Midbrain (tissue), 1 donor: ENCODE data around the gene NOS1AP.

ENCODE experiments used
- DNase-seq: peaks from one replicate; lab custom pipeline; 2025; lab: John Stamatoyannopoulos, UW

NOS1AP gene

DNA sequence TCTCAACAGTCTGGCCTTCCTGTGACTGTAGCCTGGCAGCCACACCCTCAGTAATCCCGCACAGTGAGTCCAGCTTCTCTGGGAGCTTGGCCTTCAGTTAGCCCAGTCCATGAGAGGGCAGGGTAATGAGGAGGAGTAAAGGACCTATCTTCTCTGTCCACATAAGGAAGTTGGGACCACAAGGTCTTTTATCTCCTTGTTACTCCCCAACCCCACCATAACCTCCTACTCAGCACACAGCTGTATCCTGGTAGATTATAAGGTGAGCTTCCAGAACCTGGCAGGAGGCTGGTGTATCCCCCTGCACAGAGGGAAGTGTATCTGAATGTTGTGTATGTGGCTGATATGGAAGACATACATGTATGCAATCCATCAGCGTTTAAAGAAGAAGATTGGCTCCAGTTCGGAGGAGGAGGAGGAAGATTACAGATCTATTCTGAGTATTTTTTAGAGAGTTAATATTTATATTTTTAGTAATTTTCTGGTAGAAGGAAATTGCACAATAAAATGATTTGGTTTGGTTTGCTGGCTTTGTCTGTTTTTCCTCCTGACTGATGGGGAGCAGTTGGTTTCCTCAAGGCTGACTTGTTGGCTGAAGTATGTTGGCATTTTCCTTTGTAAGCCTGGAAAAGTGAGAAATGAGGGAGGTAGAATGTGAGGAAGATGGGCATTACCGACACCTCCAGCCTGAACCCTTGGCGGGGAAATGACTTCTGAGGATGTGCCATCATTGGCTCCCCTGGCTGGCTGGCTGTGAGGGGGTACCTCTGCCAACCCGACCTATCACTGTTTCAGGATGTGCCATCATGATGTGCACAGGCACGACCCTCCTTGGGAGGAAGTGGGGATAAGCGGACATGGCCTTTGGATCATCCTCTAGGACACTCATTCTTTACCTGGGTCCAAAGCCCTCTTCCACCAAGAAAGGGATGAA lies 317.1 kb downstream of the NOS1AP start:
- no peak for DNase-seq

DNA sequence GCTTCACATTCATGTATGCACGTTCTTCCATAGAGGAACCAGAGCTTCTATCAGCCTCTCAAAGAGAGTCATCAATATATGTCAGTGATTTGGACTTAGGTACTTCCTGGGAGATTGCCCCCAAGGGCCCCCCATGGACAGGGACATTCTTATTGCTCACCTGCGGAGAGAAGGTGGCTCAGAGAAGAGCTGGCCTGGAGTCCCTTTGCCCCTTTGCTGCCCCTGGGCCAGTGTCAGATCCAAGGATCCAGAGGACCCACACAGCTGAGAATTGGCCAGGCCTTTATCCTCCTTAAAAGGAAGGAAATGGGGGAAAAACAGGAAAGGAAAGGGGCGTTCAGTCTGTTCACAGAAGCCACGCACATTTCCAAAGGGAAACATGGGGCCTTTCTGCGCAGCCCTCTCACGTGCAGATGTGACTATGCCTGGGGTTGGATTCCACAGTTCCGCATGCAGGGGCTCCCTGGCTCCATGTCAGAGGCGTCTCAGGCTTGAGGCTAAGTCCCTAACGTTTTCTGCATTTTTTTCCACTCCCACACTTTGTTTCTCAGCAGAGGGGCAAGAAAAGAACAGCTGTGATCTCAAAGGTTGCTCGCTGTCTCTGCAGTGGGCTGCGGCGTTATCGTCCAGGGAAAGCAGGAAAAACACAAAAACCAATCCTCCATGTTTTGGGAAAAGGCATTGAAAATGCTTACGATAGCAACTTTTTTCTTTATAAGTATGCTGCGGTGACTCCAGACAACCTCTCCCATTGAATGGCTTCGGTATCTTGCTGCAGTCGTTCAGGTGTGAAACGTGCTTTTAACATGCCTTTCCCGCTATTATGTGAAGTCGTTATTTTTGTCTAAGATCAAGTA lies 318.0 kb downstream of the NOS1AP start:
- DNase-seq: no peak

- DNase-seq: no peak
Measured at GRCh38 chr1:162388083-162388594, 318.6 kb downstream of the NOS1AP start.

DNA sequence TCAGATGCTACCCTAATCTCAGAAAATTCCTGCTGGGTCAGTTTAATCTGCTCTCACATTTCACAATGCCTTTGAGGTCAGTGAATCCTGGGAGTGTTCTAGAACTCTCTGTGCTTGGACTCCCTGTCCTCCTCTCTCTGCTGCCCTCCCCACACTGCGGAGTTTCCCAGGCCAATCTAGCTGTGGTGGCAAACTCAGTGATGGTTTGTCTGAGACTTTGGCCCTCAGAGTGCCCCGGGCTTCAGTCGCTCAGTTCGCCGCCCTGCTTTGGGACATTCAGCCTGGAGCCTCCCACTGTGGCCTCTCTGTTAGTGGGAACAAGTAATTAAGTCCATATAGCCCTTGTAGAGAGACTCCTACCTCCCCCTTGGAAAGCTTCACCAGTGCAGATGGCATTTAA lies 319.1 kb downstream of the NOS1AP start:
- DNase-seq: no peak

- DNase-seq: no peak
Measured at GRCh38 chr1:162389021-162389818, 319.7 kb downstream of the NOS1AP start.

DNA sequence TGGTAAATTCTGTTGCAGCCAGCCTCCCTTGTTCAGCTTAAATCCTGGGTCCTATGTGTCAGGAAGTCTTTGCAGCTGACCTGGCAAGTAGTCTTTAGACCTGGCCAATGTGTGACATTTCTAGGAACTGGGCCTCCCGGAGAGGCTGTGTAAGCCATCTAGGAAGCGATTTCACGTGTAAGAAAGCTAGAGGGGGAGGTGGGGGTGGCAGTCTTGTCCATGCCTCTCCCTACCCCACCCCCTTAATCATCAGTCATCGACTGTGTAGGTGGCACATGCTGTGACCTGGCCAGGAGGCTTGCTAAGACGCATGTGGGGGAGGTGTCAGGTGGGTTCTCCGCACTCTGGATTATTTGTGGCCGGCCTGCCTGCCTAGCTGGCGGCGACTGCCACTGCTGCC lies 320.5 kb downstream of the NOS1AP start:
- DNase-seq: no peak

DNA sequence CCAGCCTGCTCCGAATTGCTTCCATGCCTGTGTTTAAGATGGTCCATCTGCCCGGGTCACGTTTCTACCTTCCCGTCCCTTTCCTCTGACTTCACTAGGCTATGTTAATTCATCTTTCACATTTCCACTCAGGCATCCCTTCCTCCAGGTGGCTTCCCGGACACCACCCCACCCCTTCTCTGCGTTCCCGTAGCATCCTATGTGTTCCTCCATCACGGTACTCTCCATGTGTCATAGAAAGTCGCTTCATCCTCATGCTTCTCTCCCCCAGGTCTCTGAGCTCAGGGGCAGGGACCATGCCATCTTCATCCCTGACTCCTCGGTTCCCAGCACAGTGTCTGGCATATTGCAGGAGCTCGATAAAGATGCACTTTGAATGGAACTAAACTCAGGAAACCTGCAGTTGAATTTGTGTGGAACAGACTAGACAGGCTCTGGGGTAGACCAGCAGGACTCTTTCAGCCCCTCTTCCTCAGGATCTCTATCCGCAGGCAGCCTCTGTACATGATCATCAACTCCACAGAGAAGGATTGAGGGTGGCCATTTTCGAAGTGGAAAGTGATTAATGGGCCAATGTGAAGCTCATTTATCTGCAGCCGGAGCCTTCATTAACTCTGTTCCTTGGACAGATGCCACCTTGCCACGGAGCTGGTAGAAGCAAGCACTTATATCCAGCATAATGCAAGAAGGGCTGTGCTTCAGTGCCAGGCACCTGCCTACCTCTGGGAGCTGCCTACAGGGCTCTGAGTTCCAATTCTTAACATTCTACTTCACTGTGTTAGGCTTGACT lies 321.1 kb downstream of the NOS1AP start:
- no peak for DNase-seq

DNA sequence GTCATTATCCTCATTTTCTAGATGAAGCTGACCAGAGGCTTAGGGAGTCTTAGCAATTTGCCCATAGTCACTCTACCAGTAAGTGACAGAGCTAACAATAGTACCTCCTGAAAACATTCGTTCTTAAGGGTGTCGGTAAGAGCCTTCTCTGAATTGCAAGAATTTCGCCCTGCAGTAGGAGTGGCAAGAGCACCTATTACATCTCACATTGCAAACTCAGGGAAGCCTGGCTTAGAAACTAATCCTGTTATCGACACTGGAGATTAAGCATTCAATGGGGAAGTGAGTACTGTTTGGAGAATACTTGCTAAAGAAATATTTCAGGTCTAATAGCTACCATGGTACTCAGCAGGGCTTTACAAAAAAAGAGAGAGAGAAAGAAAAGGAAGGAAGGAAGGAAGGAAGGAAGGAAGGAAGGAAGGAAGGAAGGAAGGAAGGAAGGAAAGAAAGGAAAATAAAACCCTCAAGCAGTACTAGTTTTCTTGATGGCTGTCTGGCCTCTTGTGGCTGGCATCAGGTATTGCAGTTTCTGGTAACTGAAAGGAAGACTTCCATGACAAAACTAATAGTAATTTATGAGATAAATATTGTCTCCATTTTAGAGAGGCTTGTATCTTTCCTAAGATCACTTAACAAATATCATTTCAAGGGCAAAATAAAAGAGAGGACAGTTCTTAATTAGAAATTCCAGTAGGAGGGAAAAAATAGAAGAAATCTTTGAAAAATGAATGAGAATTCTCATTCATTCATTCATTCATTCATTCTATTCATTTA lies 322.5 kb downstream of the NOS1AP start:
- DNase-seq: peak; percentile 3

DNA sequence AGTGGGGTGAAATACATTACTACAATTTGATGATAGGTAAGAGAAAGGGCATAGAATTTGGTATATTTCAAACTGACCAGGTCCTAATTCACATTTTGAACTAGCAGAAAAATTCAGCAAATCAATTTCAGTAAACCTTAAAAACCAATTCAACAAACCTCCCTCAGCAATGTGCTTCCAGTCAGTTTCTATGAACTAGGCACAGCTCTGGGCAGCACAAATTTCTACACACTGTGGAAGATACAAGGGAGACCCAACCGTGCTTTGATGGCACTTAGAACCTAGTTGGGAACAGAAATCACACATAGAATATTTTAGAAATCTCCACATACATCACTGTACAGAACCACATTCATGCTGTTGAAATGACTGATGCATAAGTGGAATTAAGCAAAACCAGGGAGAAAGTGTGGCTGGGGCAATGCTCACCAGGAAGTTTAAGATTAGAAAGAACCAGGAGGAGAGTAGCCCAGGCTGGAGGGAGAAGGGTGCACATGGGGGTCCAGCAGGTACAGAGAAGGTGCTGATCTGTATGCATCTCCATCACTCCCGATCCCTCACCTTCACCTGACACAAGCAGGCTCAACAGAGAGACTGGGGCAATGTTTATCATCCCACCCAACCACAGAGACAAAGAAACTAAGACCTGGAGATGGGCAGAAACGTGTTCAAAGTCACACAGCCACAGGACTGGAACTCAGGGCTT lies 326.9 kb downstream of the NOS1AP start:
- no peak for DNase-seq

DNA sequence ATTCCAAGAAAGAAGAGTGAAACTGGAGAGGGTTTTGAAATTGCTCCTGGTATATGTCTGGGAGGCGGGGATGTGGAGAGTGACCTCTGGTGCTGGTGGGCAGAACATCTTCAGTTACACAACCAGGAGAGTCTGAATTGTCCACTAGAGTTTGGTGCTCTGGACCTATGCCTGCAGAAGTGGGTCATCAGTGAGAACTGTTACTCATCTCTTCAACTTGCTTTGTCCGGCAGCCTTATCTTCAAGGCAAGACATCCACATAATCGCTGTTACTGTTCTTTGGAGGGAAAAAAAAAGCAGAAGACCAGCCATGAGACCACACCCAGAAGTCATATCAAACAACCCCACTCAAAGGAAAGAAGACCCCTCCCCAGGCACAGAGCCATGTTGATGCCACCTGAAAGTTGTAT lies 327.6 kb downstream of the NOS1AP start:
- no peak for DNase-seq

GRCh38 chr1:162397943-162398560 lies 328.6 kb downstream of the NOS1AP start:
- no peak for DNase-seq

DNA sequence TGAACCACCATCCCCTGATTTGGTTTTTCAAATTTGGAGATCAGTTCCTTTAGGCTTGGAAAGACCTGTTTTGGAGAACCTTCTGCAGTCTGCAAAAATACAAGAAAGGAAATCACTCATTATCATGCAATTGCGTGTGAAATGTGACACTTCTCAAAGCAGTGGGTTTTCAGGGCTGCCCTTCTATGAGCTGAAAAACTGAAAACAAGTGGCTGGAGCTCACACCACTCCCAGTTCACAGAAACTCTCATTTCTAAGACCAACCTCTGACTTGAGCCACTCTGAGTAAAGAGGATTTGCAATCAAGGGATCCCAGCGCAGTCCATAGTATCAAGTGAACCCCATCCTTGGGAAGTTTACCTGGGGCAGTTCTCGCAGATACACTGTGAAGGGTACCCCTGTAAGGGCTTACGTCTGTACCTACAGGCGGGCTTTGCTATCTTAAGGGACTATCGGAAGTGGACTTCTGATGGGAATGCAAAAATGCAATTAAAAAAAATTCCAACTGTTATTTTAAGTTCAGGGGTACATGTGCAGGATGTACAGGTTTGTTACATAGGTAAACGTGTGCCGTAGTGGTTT lies 329.6 kb downstream of the NOS1AP start:
- DNase-seq: no peak

- DNase-seq: no peak
Measured at GRCh38 chr1:162400790-162401355, 331.4 kb downstream of the NOS1AP start.

DNA sequence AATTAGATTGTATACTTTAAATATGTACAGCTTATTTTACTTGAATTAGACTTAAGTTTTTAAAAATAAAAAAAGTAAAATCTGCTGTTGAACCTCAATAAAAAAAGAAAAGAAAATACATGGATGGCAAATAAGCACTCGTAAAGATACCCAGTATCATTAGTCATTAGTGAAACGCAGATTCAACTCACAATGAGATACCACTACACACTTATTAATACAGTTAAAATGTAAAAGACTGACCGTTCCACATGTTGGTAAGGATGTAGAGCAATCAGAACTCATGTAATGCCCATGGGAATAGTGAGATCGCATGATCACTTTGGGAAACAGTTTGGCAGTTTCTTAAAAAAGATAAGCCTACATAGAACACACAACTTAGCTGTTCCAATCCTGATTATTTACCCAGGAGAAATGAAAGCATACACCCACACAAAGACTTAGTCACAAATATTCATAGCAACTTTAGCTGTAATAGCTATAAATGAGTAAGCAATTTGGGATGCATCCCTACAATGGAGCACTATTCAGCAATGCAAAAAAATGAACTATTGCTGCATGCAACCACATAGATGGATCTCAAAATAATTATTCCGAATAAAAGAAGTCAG lies 335.2 kb downstream of the NOS1AP start:
- DNase-seq: no peak

- no peak for DNase-seq
Measured at GRCh38 chr1:162405800-162406199, 336.3 kb downstream of the NOS1AP start.

- no peak for DNase-seq
Measured at GRCh38 chr1:162406811-162407210, 337.3 kb downstream of the NOS1AP start.

- DNase-seq: no peak
Measured at GRCh38 chr1:162407539-162407938, 338.0 kb downstream of the NOS1AP start.

GRCh38 chr1:162412002-162412401 lies 342.5 kb downstream of the NOS1AP start, which contains the start of gene SH2D1B:
Gene SH2D1B, minus strand, starts transcription at chr1:162412136. Its CDS starts 120 bp downstream, at chr1:162412016.
- DNase-seq: no peak
